Measurements from ENCODE around the gene DGCR2.

Gene DGCR2

DNA sequence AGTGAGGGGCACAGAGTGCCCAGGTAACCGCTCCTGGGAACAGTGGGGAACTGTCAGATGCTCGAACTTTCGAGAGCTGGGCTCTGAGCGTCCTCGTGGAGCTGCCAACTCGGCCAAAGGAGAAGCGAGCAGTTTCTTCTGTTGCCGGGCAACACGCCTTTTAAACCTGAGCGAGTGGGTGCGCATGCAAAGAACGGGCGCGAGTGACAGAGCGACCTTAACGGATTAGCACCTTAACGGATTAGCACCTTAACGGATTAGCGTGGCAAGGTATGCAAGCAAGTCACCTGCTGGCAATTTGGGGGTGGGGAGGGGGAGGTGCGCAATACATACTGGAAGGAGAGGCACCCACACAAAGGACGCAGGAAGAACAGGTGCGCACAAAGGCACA lies 124.3 kb downstream of the DGCR2 start:
- TF ChIP-seq, protein P1, sequence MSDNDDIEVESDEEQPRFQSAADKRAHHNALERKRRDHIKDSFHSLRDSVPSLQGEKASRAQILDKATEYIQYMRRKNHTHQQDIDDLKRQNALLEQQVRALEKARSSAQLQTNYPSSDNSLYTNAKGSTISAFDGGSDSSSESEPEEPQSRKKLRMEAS (IDR thresholded peaks at IDR 0.05), result no peak
- TF ChIP-seq ZBTB7A (IDR thresholded peaks at IDR 0.05; ENCODE audit: low read depth) (no peak), RAD21 (IDR thresholded peaks at IDR 0.05; ENCODE audit: low read depth) (no peak), CEBPB (IDR thresholded peaks at IDR 0.05) (no peak), FOXM1 (IDR thresholded peaks at IDR 0.05; ENCODE audit: borderline replicate concordance, low read depth) (no peak), EGR1 (IDR thresholded peaks at IDR 0.05) (no peak), CREB1 (IDR thresholded peaks at IDR 0.05; ENCODE audit: low read depth) (no peak), TEAD4 (IDR thresholded peaks at IDR 0.05) (no peak), EP300 (IDR thresholded peaks at IDR 0.05; ENCODE audit: borderline replicate concordance) (no peak)
- TF ChIP-seq, protein P2, sequence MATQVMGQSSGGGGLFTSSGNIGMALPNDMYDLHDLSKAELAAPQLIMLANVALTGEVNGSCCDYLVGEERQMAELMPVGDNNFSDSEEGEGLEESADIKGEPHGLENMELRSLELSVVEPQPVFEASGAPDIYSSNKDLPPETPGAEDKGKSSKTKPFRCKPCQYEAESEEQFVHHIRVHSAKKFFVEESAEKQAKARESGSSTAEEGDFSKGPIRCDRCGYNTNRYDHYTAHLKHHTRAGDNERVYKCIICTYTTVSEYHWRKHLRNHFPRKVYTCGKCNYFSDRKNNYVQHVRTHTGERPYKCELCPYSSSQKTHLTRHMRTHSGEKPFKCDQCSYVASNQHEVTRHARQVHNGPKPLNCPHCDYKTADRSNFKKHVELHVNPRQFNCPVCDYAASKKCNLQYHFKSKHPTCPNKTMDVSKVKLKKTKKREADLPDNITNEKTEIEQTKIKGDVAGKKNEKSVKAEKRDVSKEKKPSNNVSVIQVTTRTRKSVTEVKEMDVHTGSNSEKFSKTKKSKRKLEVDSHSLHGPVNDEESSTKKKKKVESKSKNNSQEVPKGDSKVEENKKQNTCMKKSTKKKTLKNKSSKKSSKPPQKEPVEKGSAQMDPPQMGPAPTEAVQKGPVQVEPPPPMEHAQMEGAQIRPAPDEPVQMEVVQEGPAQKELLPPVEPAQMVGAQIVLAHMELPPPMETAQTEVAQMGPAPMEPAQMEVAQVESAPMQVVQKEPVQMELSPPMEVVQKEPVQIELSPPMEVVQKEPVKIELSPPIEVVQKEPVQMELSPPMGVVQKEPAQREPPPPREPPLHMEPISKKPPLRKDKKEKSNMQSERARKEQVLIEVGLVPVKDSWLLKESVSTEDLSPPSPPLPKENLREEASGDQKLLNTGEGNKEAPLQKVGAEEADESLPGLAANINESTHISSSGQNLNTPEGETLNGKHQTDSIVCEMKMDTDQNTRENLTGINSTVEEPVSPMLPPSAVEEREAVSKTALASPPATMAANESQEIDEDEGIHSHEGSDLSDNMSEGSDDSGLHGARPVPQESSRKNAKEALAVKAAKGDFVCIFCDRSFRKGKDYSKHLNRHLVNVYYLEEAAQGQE (IDR thresholded peaks at IDR 0.05; ENCODE audit: low read depth), result no peak
- TF ChIP-seq, protein P3, sequence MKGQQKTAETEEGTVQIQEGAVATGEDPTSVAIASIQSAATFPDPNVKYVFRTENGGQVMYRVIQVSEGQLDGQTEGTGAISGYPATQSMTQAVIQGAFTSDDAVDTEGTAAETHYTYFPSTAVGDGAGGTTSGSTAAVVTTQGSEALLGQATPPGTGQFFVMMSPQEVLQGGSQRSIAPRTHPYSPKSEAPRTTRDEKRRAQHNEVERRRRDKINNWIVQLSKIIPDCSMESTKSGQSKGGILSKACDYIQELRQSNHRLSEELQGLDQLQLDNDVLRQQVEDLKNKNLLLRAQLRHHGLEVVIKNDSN (IDR thresholded peaks at IDR 0.05), result no peak

DNA sequence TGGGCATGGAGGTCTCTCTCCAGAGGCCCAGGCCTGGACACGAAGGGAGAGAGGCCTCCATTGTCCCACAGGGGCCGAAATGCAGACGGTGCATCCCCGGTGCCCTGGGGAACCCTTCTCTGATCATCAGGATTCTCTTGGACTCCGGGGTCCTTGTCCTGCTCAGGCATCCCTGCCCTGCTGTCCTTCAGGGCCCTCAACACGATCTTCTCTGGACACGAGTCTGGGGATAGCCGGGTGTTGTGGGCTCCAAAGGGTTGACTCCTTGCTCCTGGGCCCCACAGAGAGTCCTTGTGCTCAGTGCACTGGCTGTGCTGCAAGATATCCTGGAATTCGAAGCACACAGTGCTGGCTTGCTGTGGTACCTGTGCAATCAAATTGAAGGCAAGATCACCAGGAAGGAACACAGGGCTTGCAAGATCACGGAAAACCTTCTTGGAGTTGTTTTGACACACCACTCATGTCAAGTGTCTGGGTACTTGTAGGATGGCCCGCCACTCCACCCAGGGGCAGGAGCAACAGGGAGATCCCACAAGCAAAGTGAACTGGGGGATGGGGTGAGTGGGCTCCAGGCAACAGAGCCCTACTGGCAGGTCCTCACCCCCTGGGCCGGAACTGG lies 124.8 kb downstream of the DGCR2 start:
- no peak for TF ChIP-seq TAF1 (IDR thresholded peaks at IDR 0.05; ENCODE audit: low read depth)
- TF ChIP-seq ZBTB7A (IDR thresholded peaks at IDR 0.05; ENCODE audit: low read depth), result no peak
- no peak for TF ChIP-seq EP300 (IDR thresholded peaks at IDR 0.05; ENCODE audit: borderline replicate concordance)
- TF ChIP-seq, protein P2 (IDR thresholded peaks at IDR 0.05; ENCODE audit: low read depth), result no peak
- no peak for TF ChIP-seq YY1 (IDR thresholded peaks at IDR 0.05; ENCODE audit: low read depth)
- TF ChIP-seq, protein P3 (IDR thresholded peaks at IDR 0.05), result no peak
- no peak for TF ChIP-seq FOXM1 (IDR thresholded peaks at IDR 0.05; ENCODE audit: borderline replicate concordance, low read depth)
- no peak for TF ChIP-seq EGR1 (IDR thresholded peaks at IDR 0.05)
- TF ChIP-seq, protein P1 (IDR thresholded peaks at IDR 0.05), result no peak
- TF ChIP-seq TEAD4 (IDR thresholded peaks at IDR 0.05), result no peak
- no peak for TF ChIP-seq TCF12 (IDR thresholded peaks at IDR 0.05; ENCODE audit: low read depth)
- no peak for TF ChIP-seq CEBPB (IDR thresholded peaks at IDR 0.05)
- no peak for TF ChIP-seq CREB1 (IDR thresholded peaks at IDR 0.05; ENCODE audit: low read depth)
- no peak for TF ChIP-seq RAD21 (IDR thresholded peaks at IDR 0.05; ENCODE audit: low read depth)
- TF ChIP-seq NFIC (IDR thresholded peaks at IDR 0.05), result no peak

DNA sequence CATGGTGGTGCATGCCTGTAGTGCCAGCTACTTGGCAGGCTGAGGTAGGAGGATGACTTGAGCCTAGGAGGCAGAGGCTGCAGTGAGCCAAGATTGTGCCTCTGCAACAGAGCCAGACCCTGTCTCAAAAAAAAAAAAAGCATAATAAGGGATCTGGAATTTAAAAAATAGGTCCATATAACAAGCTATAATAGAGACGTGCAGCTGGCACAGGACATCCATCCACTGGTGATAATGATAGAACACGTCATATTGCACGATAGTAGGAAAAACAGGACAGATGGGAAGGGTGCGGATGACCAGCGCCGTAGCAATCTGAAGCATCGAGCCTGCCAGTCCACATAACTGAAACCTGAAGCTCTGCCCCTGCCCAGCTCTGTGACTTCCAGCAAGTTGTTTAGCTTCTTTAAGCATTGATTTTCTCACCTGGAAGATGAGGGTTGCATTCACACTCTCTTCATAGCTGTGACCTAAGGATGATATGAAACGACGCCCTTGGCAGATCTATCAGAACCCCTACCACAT lies 125.8 kb downstream of the DGCR2 start:
- TF ChIP-seq FOXM1 (IDR thresholded peaks at IDR 0.05; ENCODE audit: borderline replicate concordance, low read depth), result no peak
- TF ChIP-seq, protein P1 (IDR thresholded peaks at IDR 0.05), result no peak
- no peak for TF ChIP-seq CEBPB (IDR thresholded peaks at IDR 0.05)
- TF ChIP-seq CREB1 (IDR thresholded peaks at IDR 0.05; ENCODE audit: low read depth), result no peak

DNA sequence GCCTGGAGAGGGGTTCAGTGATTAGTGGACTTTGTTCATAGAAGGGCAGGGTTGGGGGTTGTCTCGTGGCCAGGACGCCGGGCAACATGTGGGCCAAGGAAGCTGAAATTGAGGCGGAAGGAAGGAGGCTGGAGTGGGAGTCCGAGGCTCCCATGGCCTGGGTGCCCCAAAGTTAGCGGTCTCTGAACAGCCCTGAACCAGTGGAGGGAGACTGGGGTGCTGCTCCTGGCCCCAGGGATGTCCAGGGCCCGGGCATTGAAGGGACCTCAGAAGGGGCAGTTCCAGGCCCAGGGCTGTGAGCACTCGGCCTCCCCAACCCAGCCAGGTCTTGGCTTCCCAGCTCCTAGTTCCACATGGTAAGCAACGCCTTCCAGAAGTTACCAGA lies 126.9 kb downstream of the DGCR2 start:
- no peak for TF ChIP-seq EGR1 (IDR thresholded peaks at IDR 0.05)
- TF ChIP-seq ZBTB7A (IDR thresholded peaks at IDR 0.05; ENCODE audit: low read depth), result no peak
- no peak for TF ChIP-seq CEBPB (IDR thresholded peaks at IDR 0.05)
- TF ChIP-seq, protein P3 (IDR thresholded peaks at IDR 0.05), result no peak
- TF ChIP-seq FOXM1 (IDR thresholded peaks at IDR 0.05; ENCODE audit: borderline replicate concordance, low read depth), result no peak
- TF ChIP-seq, protein P1 (IDR thresholded peaks at IDR 0.05), result no peak

DNA sequence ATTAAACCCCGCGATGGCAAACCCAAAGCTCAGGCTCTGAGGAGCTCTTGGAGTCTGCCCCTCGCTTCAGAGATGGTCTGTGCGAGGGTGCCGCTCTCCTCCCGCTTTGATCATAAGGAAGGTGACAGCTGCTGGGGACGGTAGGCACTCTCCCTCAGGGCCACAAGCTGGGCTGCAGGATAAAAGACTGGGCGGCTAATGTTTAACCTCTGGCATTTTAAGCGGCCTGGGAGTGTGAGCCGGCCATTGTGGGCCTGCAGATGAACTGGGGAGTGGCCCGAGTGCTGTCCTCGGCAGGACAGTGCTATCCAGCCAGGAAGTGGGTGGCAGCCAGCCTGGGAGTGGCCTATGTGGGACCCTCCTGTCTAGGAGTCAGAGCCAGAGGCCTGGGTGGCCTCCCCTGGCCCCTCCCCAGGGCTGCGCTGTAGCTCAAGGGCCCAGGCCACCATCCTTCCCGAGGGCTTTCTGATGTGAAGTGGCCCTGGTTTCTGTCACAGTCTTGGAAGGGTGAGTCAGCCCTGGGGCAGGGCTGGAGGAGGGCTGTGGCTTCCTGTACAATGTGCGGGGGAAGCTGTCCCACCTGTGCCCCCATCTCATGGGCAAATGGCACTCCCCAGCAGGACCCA lies 127.4 kb downstream of the DGCR2 start:
- TF ChIP-seq EGR1 (IDR thresholded peaks at IDR 0.05) (no peak), TCF12 (IDR thresholded peaks at IDR 0.05; ENCODE audit: low read depth) (no peak), FOXM1 (IDR thresholded peaks at IDR 0.05; ENCODE audit: borderline replicate concordance, low read depth) (no peak), TEAD4 (IDR thresholded peaks at IDR 0.05) (no peak), ZBTB7A (IDR thresholded peaks at IDR 0.05; ENCODE audit: low read depth) (no peak), YY1 (IDR thresholded peaks at IDR 0.05; ENCODE audit: low read depth) (no peak), EP300 (IDR thresholded peaks at IDR 0.05; ENCODE audit: borderline replicate concordance) (no peak), CEBPB (IDR thresholded peaks at IDR 0.05) (no peak), CREB1 (IDR thresholded peaks at IDR 0.05; ENCODE audit: low read depth) (no peak), TAF1 (IDR thresholded peaks at IDR 0.05; ENCODE audit: low read depth) (no peak), RAD21 (IDR thresholded peaks at IDR 0.05; ENCODE audit: low read depth) (no peak), NFIC (IDR thresholded peaks at IDR 0.05) (no peak)
- TF ChIP-seq, protein P3 (IDR thresholded peaks at IDR 0.05), result no peak
- TF ChIP-seq, protein P2 (IDR thresholded peaks at IDR 0.05; ENCODE audit: low read depth), result no peak
- TF ChIP-seq, protein P1 (IDR thresholded peaks at IDR 0.05), result no peak
